ENCODE data around the gene KLK13.

Gene KLK13

GRCh38 chr19:51065221-51065960, 499 bp upstream of the KLK13 start:
- peaks cover 25% of the 10 kb centered on the region for H3K27me3 ChIP-seq (ENCODE audit: control insufficient read depth, insufficient read depth, low read length, poor library complexity, severe bottlenecking)
- no peak overlapping the region for H3K4me3 ChIP-seq (ENCODE audit: insufficient read depth, low read depth, low read length)
- WGBS, 2 experiments = 13% methylated on average over 25 of the region's 25 CpGs
- no peak overlapping the region for H3K27ac ChIP-seq (ENCODE audit: insufficient read depth, low read depth, low read length, poor library complexity, severe bottlenecking)
- H3K9me3 ChIP-seq (ENCODE audit: control insufficient read depth, low read length) = no peaks in the 10 kb centered on the region
- H3K4me1 ChIP-seq (ENCODE audit: control insufficient read depth, insufficient read depth, low read length) = no peaks in the 10 kb centered on the region
- H3K36me3 ChIP-seq (ENCODE audit: control insufficient read depth, insufficient read depth, low read length) = no peaks in the 10 kb centered on the region

GRCh38 chr19:51063664-51064063, 1.2 kb downstream of the KLK13 start:
- Histone ChIP-seq H3K4me1 (ENCODE audit: control insufficient read depth, insufficient read depth, low read length) (no peaks in the 10 kb centered on the region), H3K27ac (ENCODE audit: insufficient read depth, low read depth, low read length, poor library complexity, severe bottlenecking) (no peak overlapping the region), H3K27me3 (ENCODE audit: control insufficient read depth, insufficient read depth, low read length, poor library complexity, severe bottlenecking) (peaks cover 25% of the 10 kb centered on the region), H3K9me3 (ENCODE audit: control insufficient read depth, low read length) (no peaks in the 10 kb centered on the region), H3K36me3 (ENCODE audit: control insufficient read depth, insufficient read depth, low read length) (no peaks in the 10 kb centered on the region), H3K4me3 (ENCODE audit: insufficient read depth, low read depth, low read length) (no peak overlapping the region)
- 94 to 95% methylated on average over 7 of the region's 7 CpGs for WGBS, 2 experiments

- no peaks in the 10 kb centered on the region for H3K36me3 ChIP-seq (ENCODE audit: control insufficient read depth, insufficient read depth, low read length)
- WGBS, 2 experiments = 0% methylated on average over 1 of the region's 1 CpG
- no peak overlapping the region for H3K27ac ChIP-seq (ENCODE audit: insufficient read depth, low read depth, low read length, poor library complexity, severe bottlenecking)
- H3K4me3 ChIP-seq (ENCODE audit: insufficient read depth, low read depth, low read length) = no peak overlapping the region
- no peaks in the 10 kb centered on the region for H3K9me3 ChIP-seq (ENCODE audit: control insufficient read depth, low read length)
- H3K27me3 ChIP-seq (ENCODE audit: control insufficient read depth, insufficient read depth, low read length, poor library complexity, severe bottlenecking) = peaks cover 21% of the 10 kb centered on the region
- no peaks in the 10 kb centered on the region for H3K4me1 ChIP-seq (ENCODE audit: control insufficient read depth, insufficient read depth, low read length)
These were observed 3.9 kb downstream of the KLK13 start for GRCh38 chr19:51060973-51061372.

- Histone ChIP-seq H3K4me3 (ENCODE audit: insufficient read depth, low read depth, low read length) (no peak overlapping the region), H3K9me3 (ENCODE audit: control insufficient read depth, low read length) (no peaks in the 10 kb centered on the region), H3K27me3 (ENCODE audit: control insufficient read depth, insufficient read depth, low read length, poor library complexity, severe bottlenecking) (peaks cover 14% of the 10 kb centered on the region), H3K4me1 (ENCODE audit: control insufficient read depth, insufficient read depth, low read length) (no peaks in the 10 kb centered on the region), H3K27ac (ENCODE audit: insufficient read depth, low read depth, low read length, poor library complexity, severe bottlenecking) (no peak overlapping the region), H3K36me3 (ENCODE audit: control insufficient read depth, insufficient read depth, low read length) (no peaks in the 10 kb centered on the region)
- WGBS, 2 experiments = 69 to 70% methylated on average over 4 of the region's 4 CpGs
These were observed 4.6 kb downstream of the KLK13 start for GRCh38 chr19:51060336-51060735.

GRCh38 chr19:51059715-51060114, 5.2 kb downstream of the KLK13 start:
- no peak overlapping the region for H3K4me3 ChIP-seq (ENCODE audit: insufficient read depth, low read depth, low read length)
- H3K4me1 ChIP-seq (ENCODE audit: control insufficient read depth, insufficient read depth, low read length) = no peaks in the 10 kb centered on the region
- peaks cover 9% of the 10 kb centered on the region for H3K27me3 ChIP-seq (ENCODE audit: control insufficient read depth, insufficient read depth, low read length, poor library complexity, severe bottlenecking)
- no peaks in the 10 kb centered on the region for H3K36me3 ChIP-seq (ENCODE audit: control insufficient read depth, insufficient read depth, low read length)
- WGBS, 2 experiments = 84 to 94% methylated on average over 5 to 7 of the region's 7 CpGs
- no peak overlapping the region for H3K27ac ChIP-seq (ENCODE audit: insufficient read depth, low read depth, low read length, poor library complexity, severe bottlenecking)
- no peaks in the 10 kb centered on the region for H3K9me3 ChIP-seq (ENCODE audit: control insufficient read depth, low read length)

- Histone ChIP-seq H3K9me3 (ENCODE audit: control insufficient read depth, low read length) (no peaks in the 10 kb centered on the region), H3K4me3 (ENCODE audit: insufficient read depth, low read depth, low read length) (no peak overlapping the region), H3K27ac (ENCODE audit: insufficient read depth, low read depth, low read length, poor library complexity, severe bottlenecking) (no peak overlapping the region), H3K36me3 (ENCODE audit: control insufficient read depth, insufficient read depth, low read length) (no peaks in the 10 kb centered on the region), H3K4me1 (ENCODE audit: control insufficient read depth, insufficient read depth, low read length) (peaks cover 5% of the 10 kb centered on the region), H3K27me3 (ENCODE audit: control insufficient read depth, insufficient read depth, low read length, poor library complexity, severe bottlenecking) (no peaks in the 10 kb centered on the region)
These were observed 9.0 kb downstream of the KLK13 start for GRCh38 chr19:51055866-51056265.

GRCh38 chr19:51047031-51047335, 17.9 kb downstream of the KLK13 start:
- 17 to 18% methylated on average over 4 of the region's 4 CpGs for WGBS, 2 experiments

GRCh38 chr19:51044327-51044726, 20.6 kb downstream of the KLK13 start:
- Histone ChIP-seq H3K9me3 (ENCODE audit: control insufficient read depth, low read length) (no peaks in the 10 kb centered on the region), H3K27me3 (ENCODE audit: control insufficient read depth, insufficient read depth, low read length, poor library complexity, severe bottlenecking) (no peaks in the 10 kb centered on the region), H3K27ac (ENCODE audit: insufficient read depth, low read depth, low read length, poor library complexity, severe bottlenecking) (no peak overlapping the region), H3K36me3 (ENCODE audit: control insufficient read depth, insufficient read depth, low read length) (no peaks in the 10 kb centered on the region), H3K4me1 (ENCODE audit: control insufficient read depth, insufficient read depth, low read length) (no peaks in the 10 kb centered on the region), H3K4me3 (ENCODE audit: insufficient read depth, low read depth, low read length) (no peak overlapping the region)
- 92 to 93% methylated on average over 11 of the region's 11 CpGs for WGBS, 2 experiments

More at GRCh38 chr19:51047031-51047335, 17.9 kb downstream of the KLK13 start:
- Histone ChIP-seq H3K9me3 (ENCODE audit: control insufficient read depth, low read length) (no peaks in the 10 kb centered on the region), H3K27me3 (ENCODE audit: control insufficient read depth, insufficient read depth, low read length, poor library complexity, severe bottlenecking) (no peaks in the 10 kb centered on the region), H3K27ac (ENCODE audit: insufficient read depth, low read depth, low read length, poor library complexity, severe bottlenecking) (no peak overlapping the region), H3K36me3 (ENCODE audit: control insufficient read depth, insufficient read depth, low read length) (no peaks in the 10 kb centered on the region), H3K4me3 (ENCODE audit: insufficient read depth, low read depth, low read length) (no peak overlapping the region), H3K4me1 (ENCODE audit: control insufficient read depth, insufficient read depth, low read length) (no peaks in the 10 kb centered on the region)

- 92% methylated on average over 9 of the region's 9 CpGs for WGBS, 2 experiments
These were observed 21.4 kb downstream of the KLK13 start for GRCh38 chr19:51043497-51043896.

GRCh38 chr19:51040151-51040550, 24.7 kb downstream of the KLK13 start:
- Histone ChIP-seq H3K4me3 (ENCODE audit: insufficient read depth, low read depth, low read length) (no peak overlapping the region), H3K4me1 (ENCODE audit: control insufficient read depth, insufficient read depth, low read length) (no peaks in the 10 kb centered on the region), H3K27me3 (ENCODE audit: control insufficient read depth, insufficient read depth, low read length, poor library complexity, severe bottlenecking) (no peaks in the 10 kb centered on the region), H3K27ac (ENCODE audit: insufficient read depth, low read depth, low read length, poor library complexity, severe bottlenecking) (no peak overlapping the region), H3K36me3 (ENCODE audit: control insufficient read depth, insufficient read depth, low read length) (no peaks in the 10 kb centered on the region), H3K9me3 (ENCODE audit: control insufficient read depth, low read length) (no peaks in the 10 kb centered on the region)
- WGBS, 2 experiments = 77 to 87% methylated on average over 2 to 5 of the region's 6 CpGs

More at GRCh38 chr19:51043497-51043896, 21.4 kb downstream of the KLK13 start:
- Histone ChIP-seq H3K27me3 (ENCODE audit: control insufficient read depth, insufficient read depth, low read length, poor library complexity, severe bottlenecking) (no peaks in the 10 kb centered on the region), H3K27ac (ENCODE audit: insufficient read depth, low read depth, low read length, poor library complexity, severe bottlenecking) (no peak overlapping the region), H3K36me3 (ENCODE audit: control insufficient read depth, insufficient read depth, low read length) (no peaks in the 10 kb centered on the region), H3K4me3 (ENCODE audit: insufficient read depth, low read depth, low read length) (no peak overlapping the region), H3K9me3 (ENCODE audit: control insufficient read depth, low read length) (no peaks in the 10 kb centered on the region), H3K4me1 (ENCODE audit: control insufficient read depth, insufficient read depth, low read length) (no peaks in the 10 kb centered on the region)

- Histone ChIP-seq H3K4me1 (ENCODE audit: control insufficient read depth, insufficient read depth, low read length) (no peaks in the 10 kb centered on the region), H3K4me3 (ENCODE audit: insufficient read depth, low read depth, low read length) (no peak overlapping the region), H3K27ac (ENCODE audit: insufficient read depth, low read depth, low read length, poor library complexity, severe bottlenecking) (no peak overlapping the region), H3K36me3 (ENCODE audit: control insufficient read depth, insufficient read depth, low read length) (no peaks in the 10 kb centered on the region), H3K27me3 (ENCODE audit: control insufficient read depth, insufficient read depth, low read length, poor library complexity, severe bottlenecking) (no peaks in the 10 kb centered on the region), H3K9me3 (ENCODE audit: control insufficient read depth, low read length) (no peaks in the 10 kb centered on the region)
- WGBS, 2 experiments = 56 to 59% methylated on average over 9 of the region's 9 CpGs
These were observed 28.4 kb downstream of the KLK13 start for GRCh38 chr19:51036519-51036918.

All from ectodermal cell (in vitro differentiated cells).